Loucy (cell line): ENCODE measurements around the gene MPPED2.

Experiments used
- H2AFZ ChIP-seq: fragments of 200-600 bp; sonication (generic); 2 replicates; pipeline ENCODE4 v1.6.0; 2016; ENCODE audit warnings: antibody characterized with exemption, mild to moderate bottlenecking, low read length, moderate library complexity
- H3F3A ChIP-seq: fragments of 200-600 bp; 2 replicates; pipeline ENCODE4 v1.6.0; 2016; ENCODE audit warnings: antibody characterized with exemption, low read depth, mild to moderate bottlenecking
- H3K27me3 ChIP-seq: fragments of 200-600 bp; sonication (generic); 2 replicates; pipeline ENCODE4 v1.6.1; 2014; ENCODE audit warnings: low read length, mild to moderate bottlenecking; ENCODE audit not compliant: insufficient read depth, poor library complexity, severe bottlenecking
- H3K36me3 ChIP-seq: fragments of 200-600 bp; sonication (generic); 2 replicates; pipeline ENCODE4 v1.6.1; 2016; ENCODE audit warnings: low read length; ENCODE audit not compliant: insufficient read depth
- H3K4me1 ChIP-seq: fragments of 200-600 bp; sonication (generic); 2 replicates; pipeline ENCODE4 v1.5.1; 2014; ENCODE audit warnings: low read length, mild to moderate bottlenecking; ENCODE audit not compliant: insufficient read depth, poor library complexity, severe bottlenecking
- H3K4me2 ChIP-seq: fragments of 200-600 bp; sonication (generic); 2 replicates; pipeline ENCODE4 v1.6.0; 2014; ENCODE audit warnings: antibody characterized with exemption, low read length, low read depth, mild to moderate bottlenecking; ENCODE audit not compliant: poor library complexity, severe bottlenecking
- H3K4me3 ChIP-seq: fragments of 200-600 bp; sonication (generic); 2 replicates; pipeline ENCODE4 v1.5.1; 2014; ENCODE audit warnings: low read length, mild to moderate bottlenecking, mixed read lengths; ENCODE audit not compliant: poor library complexity, severe bottlenecking
- H3K79me2 ChIP-seq: fragments of 200-600 bp; sonication (generic); 2 replicates; pipeline ENCODE4 v1.6.1; 2014; ENCODE audit warnings: low read length; ENCODE audit not compliant: insufficient read depth
- H3K9ac ChIP-seq: fragments of 200-600 bp; sonication (generic); 2 replicates; pipeline ENCODE4 v1.6.0; 2014; ENCODE audit warnings: mild to moderate bottlenecking, low read depth, low read length, moderate library complexity; ENCODE audit not compliant: poor library complexity, severe bottlenecking
- H3K9me2 ChIP-seq: fragments of 200-600 bp; sonication (generic); replicated peaks from 2 replicates; pipeline ENCODE4 v1.6.1; 2016; ENCODE audit warnings: low read depth, low read length, mixed read lengths
- H3K9me3 ChIP-seq: fragments of 200-600 bp; sonication (generic); 2 replicates; pipeline ENCODE4 v1.6.1; 2014; ENCODE audit warnings: mild to moderate bottlenecking, antibody characterized with exemption, low read length, low read depth; ENCODE audit not compliant: insufficient read depth
- H4K20me1 ChIP-seq: fragments of 200-600 bp; sonication (generic); 2 replicates; pipeline ENCODE4 v1.6.0; 2014; ENCODE audit warnings: antibody characterized with exemption, low read length, mild to moderate bottlenecking; ENCODE audit not compliant: insufficient read depth, poor library complexity, severe bottlenecking
- EZH2phosphoT487 ChIP-seq: fragments of 200-600 bp; IDR thresholded peaks from 2 replicates; pipeline ENCODE4 v1.6.1; 2018; ENCODE audit warnings: antibody characterized with exemption, mild to moderate bottlenecking, moderate library complexity, borderline replicate concordance
- TF ChIP-seq, protein P1 (sequence below): fragments of 200-600 bp; sonication (generic); conservative IDR thresholded peaks from 2 replicates; pipeline ENCODE4 v1.5.1; 2014; ENCODE audit warnings: mild to moderate bottlenecking, antibody characterized with exemption, low read length

The MPPED2 gene

DNA sequence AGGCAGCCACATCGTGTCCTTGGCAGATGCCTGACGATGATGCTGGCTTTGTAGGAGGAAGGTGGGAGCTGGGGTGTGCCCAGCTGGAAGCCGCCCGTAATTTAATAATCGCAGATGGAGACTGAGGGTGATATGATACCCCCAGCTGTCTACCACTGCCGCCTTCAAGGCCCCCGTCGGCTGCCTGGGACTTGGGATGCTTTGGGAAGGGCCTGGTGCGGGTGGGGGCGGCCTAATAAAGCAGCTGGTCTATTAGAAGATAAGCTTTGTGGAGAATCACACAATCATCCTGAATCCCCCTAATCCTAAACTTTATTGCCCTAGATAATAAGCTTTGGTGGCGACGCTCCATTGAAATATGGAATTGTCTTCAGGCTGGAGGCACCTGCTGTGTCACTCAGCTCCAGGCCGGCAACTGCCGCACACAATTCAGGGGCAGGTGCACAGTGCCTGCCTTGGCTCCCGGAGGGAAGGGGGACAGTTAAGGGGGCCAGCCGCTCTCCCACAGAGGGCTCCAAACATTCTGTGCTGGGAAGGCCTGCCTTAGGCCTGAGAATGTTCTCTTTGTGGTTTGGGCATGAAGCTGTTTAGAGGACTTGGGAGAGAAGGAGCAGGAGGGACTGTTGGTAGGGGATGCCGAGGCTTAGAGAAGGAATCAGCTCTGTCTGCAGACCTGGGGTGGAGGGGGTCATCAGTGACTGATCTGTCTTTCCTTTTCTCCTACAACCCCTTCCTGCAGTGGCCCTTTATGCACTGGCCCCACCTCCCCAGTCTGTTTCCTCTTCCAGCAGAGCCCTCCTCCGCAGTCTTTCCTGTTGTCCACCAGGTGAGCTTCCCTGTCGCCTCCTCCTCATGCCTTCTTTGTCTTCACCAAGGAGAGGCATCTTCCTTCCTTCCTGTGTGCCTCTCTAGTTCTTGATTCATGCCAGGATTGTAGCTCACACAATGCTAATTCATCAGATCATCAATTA is 198.0 kb downstream of the MPPED2 start:
- no peak overlapping the region for H2AFZ ChIP-seq

DNA sequence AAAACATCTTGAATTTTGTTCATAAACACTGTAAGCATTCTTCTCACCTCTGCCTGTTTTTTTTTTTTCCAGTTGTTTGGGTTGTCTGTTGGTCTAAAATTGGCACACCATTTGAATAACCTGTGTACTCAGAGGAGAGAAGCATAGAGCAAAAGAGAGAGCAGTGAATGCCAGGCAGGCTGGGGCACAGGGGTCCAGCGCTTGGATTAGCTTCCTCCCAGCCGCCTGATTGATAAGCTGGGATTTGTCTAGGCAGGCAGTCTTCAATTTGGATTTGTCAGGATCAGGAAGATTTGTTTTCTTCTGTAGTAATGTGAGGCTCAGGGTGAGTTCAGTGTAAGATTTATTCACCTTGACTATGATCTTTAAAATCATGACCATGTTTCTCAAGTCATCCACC is 204.3 kb downstream of the MPPED2 start:
- no peaks in the 10 kb centered on the region for H3K79me2 ChIP-seq
- H3K27me3 ChIP-seq = no peaks in the 10 kb centered on the region

More for the DNA sequence above, 198.0 kb downstream of the MPPED2 start:
- H3K4me3 ChIP-seq = no peak overlapping the region
- no peak overlapping the region for H3K4me2 ChIP-seq
- no peaks in the 10 kb centered on the region for H3K79me2 ChIP-seq
- no peak for TF ChIP-seq EZH2phosphoT487
- TF ChIP-seq, protein P1, sequence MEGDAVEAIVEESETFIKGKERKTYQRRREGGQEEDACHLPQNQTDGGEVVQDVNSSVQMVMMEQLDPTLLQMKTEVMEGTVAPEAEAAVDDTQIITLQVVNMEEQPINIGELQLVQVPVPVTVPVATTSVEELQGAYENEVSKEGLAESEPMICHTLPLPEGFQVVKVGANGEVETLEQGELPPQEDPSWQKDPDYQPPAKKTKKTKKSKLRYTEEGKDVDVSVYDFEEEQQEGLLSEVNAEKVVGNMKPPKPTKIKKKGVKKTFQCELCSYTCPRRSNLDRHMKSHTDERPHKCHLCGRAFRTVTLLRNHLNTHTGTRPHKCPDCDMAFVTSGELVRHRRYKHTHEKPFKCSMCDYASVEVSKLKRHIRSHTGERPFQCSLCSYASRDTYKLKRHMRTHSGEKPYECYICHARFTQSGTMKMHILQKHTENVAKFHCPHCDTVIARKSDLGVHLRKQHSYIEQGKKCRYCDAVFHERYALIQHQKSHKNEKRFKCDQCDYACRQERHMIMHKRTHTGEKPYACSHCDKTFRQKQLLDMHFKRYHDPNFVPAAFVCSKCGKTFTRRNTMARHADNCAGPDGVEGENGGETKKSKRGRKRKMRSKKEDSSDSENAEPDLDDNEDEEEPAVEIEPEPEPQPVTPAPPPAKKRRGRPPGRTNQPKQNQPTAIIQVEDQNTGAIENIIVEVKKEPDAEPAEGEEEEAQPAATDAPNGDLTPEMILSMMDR = no peak
- H3K9ac ChIP-seq = no peak overlapping the region
- H4K20me1 ChIP-seq = no peaks in the 10 kb centered on the region
- H3F3A ChIP-seq = no peaks in the 10 kb centered on the region
- H3K36me3 ChIP-seq = no peaks in the 10 kb centered on the region
- H3K4me1 ChIP-seq = no peaks in the 10 kb centered on the region
- no peaks in the 10 kb centered on the region; the same call in 1 of the 2 replicates for H3K9me3 ChIP-seq
- no peaks in the 10 kb centered on the region for H3K9me2 ChIP-seq
- no peaks in the 10 kb centered on the region for H3K27me3 ChIP-seq

DNA sequence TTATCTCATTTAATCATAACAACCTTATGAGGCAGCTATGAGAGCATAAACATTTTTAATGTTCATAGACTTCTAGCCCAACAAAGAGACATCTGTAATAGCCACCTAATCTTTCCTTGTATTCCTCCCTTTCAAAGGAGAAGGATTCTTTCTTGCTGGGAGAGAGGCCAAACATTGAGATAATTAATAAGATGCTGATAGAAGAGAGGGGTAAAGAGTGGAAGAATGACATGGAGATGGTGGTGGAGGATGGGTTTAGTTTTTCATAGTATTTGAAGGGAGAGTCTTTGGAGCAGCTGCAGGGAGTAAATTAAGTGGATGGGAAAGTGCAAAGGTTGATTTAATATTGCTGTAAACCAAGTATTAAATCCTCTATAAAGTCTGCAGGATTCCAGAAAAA is 205.3 kb downstream of the MPPED2 start:
- H3K27me3 ChIP-seq = no peaks in the 10 kb centered on the region
- no peaks in the 10 kb centered on the region for H4K20me1 ChIP-seq
- no peaks in the 10 kb centered on the region for H3K36me3 ChIP-seq
- TF ChIP-seq EZH2phosphoT487 = no peak
- TF ChIP-seq, protein P1 = no peak
- H2AFZ ChIP-seq = no peak overlapping the region
- no peaks in the 10 kb centered on the region for H3K9me2 ChIP-seq
- no peak overlapping the region for H3K4me2 ChIP-seq
- no peaks in the 10 kb centered on the region for H3K4me1 ChIP-seq
- H3K4me3 ChIP-seq = no peak overlapping the region
- H3F3A ChIP-seq = no peaks in the 10 kb centered on the region
- H3K9me3 ChIP-seq = no peaks in the 10 kb centered on the region
- no peaks in the 10 kb centered on the region for H3K79me2 ChIP-seq
- no peak overlapping the region for H3K9ac ChIP-seq

More for the DNA sequence above, 204.3 kb downstream of the MPPED2 start:
- Histone ChIP-seq H4K20me1 (no peaks in the 10 kb centered on the region), H3K4me3 (no peak overlapping the region), H3K4me1 (no peaks in the 10 kb centered on the region), H3K9me3 (no peaks in the 10 kb centered on the region; the same call in 1 of the 2 replicates), H3F3A (no peaks in the 10 kb centered on the region), H3K4me2 (no peak overlapping the region), H3K9me2 (no peaks in the 10 kb centered on the region), H2AFZ (no peak overlapping the region), H3K36me3 (no peaks in the 10 kb centered on the region), H3K9ac (no peak overlapping the region)
- no peak for TF ChIP-seq EZH2phosphoT487
- TF ChIP-seq, protein P1 = no peak
